Measurements from ENCODE around the gene LUC7L.
A peak's percentile ranks its signal among the peaks of the same experiment; 100 is the strongest.
"Not testable (repeated sequence)": the region's sequence is repeated elsewhere in the genome, so short reads cannot be mapped to it uniquely, and the experiment has no call there.

The LUC7L gene

DNA sequence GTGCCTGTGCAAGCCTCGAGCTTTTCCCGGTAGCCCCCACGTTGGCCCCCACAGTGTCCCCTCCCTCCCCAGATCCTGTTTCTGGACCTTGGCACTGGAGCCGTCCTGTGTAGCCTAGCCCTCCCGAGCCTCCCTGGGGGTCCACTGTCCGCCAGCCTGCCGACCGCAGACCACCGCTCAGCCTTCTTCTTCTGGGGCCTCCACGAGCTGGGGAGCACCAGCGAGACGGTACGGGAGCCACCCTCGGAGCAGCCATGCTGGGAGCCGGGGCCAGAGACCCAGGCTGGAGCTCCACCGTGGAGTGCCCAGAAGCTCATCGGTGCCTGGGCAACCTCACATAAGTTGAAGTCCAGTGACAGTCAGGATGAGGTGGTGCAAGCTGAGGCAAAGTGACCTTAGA lies 34.7 kb upstream of the LUC7L start:
- no peak for DNase-seq (ENCODE audit: low read depth)

DNA sequence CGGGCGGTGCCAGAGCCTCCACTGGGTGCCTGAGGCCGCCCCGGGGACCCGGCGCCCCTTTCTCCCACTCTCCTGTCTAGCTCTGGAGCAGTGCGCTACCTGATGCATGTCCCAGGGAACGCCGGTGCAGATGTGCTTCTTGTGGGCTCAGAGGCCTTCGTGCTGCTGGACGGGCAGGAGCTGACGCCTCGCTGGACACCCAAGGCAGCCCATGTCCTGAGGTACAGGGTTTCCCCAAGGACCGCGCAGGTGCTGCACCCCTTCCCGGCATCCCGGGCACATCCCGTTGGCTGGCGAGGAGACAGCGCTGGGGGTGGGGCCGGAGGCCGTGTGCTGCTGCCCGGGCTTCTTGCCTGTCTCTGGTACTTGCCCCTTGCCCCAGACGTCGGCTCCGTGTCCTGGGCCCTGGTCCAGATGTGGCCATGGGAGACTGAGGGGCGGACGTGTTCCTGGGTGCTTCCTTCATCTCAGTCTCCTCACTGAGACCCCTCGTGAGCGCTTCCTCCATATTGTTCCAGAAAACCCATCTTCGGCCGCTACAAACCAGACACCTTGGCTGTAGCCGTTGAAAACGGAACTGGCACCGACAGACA lies 34.0 kb upstream of the LUC7L start:
- DNase-seq (ENCODE audit: low read depth) = no peak

DNA sequence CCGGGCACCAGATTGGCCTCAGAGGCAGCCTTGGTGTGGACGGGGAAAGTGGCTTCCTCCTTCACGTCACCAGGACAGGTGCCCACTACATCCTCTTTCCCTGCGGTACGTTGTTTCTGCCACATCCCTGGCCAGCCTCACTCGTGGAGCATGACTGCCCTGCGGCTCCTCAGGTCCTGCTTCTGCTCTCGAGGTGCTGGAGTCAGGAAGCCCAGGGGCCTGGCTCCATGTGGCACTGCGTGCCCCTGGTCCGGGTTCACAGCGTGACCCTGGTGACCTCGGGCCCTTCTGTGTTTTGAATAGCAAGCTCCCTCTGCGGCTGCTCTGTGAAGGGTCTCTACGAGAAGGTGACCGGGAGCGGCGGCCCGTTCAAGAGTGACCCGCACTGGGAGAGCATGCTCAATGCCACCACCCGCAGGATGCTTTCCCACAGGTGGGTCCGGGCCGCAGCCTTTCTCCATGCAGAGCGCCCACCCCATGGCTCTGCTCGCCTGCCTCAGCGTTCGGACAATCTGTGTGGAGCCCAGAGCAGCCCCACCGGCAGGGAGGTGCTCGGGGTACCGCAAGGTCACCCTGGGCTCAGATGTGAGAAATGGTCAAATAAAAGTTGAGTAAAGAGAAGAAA lies 33.0 kb upstream of the LUC7L start:
- DNase-seq (ENCODE audit: low read depth) = no peak

DNA sequence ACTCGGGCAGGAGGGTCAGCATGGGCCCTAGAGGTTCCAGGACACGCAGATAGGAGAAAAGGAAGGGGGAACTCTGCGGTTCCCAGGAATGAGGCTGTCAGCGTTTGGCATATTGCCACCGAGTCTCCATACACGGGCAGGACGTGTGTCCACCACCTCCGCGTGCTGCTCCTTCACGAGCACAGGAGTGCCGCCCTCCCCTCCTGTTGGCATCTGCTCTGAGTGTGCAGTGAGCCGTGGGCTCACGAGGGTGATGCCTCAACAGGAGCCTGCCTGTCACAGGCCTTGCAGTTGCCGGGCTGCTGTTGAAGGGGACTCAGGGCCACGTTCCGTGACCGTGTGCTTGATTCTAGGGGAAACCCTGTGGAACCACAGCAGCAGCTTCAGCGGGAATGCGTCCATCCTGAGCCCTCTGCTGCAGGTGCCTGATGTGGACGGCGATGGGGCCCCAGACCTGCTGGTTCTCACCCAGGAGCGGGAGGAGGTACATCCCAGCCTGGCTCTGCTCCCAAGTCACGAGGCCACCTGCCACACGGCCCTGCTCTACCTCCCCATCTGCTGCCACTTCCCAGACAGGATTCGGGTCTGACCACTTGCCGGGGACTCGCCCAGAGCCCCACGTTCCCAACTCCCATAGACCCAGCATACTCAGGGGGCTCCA lies 31.9 kb upstream of the LUC7L start:
- DNase-seq (ENCODE audit: low read depth) = no peak

DNA sequence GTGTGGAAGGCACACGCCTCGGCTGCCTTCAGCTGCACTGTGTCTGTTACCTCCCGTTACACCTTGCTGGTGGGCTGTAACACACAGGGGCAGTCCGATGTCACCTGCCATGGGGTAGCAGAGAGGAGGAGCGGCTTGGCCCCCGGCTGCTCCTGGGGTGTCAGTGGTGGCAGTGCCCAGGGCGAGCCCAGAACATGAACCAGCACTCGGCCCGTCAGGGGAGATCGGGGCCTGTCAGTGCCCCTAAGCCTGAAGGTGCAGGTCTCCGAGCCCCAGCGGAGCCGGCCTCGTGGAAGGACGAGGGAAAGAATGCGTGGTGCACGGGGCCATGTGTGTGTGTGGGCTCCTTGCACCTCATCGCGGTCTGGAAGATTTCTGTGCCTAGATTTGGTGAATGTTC lies 31.1 kb upstream of the LUC7L start:
- no peak for DNase-seq (ENCODE audit: low read depth)

DNA sequence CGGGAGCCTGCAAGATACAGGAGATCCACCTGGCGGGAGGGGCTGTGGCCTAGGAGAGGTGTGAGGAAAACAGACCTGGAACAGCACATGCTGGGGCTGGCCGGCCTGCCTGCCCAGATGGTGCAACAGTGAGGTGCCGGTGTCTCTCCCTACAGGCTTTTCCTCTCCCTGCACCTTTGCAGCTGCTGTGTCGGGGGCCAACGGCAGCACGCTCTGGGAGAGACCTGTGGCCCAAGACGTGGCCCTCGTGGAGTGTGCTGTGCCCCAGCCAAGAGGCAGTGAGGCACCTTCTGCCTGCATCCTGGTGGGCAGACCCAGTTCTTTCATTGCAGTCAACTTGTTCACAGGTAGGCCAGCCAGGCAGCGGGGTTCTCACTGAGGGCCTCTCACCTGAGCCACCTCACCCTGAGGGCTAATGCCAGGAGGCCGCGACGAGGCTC lies 30.6 kb upstream of the LUC7L start:
- DNase-seq (ENCODE audit: low read depth) = no peak

DNA sequence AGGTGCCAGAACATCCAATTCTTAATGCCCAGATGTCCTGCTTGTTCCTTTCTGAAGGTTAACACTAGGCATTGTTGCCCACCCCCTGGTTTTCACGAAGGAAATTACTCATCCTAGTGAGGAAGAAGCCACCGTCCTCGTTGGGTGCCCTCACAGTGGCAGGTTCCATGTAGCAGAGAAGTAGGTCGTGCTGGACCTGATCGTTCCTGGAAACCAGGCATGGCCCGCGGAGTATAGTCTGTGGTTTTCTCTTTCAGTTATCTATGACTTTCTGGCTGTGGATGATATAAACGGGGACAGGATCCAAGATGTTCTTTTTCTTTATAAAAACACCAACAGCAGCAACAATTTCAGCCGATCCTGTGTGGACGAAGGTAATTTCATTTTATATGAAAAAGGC lies 30.0 kb upstream of the LUC7L start:
- no peak for DNase-seq (ENCODE audit: low read depth)

DNA sequence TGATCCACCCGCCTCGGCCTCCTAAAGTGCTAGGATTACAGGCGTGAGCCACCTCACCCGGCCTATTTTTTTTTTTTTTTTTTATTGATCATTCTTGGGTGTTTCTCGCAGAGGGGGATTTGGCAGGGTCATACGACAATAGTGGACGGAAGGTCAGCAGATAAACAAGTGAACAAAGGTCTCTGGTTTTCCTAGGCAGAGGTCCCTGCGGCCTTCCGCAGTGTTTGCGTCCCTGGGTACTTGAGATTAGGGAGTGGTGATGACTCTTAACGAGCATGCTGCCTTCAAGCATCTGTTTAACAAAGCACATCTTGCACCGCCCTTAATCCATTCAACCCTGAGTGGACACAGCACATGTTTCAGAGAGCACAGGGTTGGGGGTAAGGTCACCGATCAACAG lies 28.8 kb upstream of the LUC7L start:
- not testable (repeated sequence) for DNase-seq (ENCODE audit: low read depth)

DNA sequence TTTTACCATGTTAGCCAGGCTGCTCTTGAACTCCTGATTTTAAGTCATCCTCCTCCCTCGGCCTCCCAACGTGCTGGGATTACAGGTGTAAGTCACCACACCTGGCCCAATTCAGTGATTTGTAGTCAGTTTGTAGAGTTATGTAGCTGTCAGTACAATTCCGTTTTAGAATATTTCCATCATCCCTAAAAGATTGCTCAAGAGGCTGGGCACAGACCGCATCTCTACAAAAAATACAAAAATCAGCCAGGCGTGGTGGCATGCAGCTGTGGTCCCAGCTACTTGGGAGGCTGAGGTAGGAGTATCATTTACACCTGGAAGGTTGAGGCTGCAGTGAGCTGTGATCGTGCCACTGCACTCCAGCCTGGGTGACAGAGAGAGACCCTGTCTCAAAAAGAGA lies 25.9 kb upstream of the LUC7L start:
- no peak for DNase-seq (ENCODE audit: low read depth)

DNA sequence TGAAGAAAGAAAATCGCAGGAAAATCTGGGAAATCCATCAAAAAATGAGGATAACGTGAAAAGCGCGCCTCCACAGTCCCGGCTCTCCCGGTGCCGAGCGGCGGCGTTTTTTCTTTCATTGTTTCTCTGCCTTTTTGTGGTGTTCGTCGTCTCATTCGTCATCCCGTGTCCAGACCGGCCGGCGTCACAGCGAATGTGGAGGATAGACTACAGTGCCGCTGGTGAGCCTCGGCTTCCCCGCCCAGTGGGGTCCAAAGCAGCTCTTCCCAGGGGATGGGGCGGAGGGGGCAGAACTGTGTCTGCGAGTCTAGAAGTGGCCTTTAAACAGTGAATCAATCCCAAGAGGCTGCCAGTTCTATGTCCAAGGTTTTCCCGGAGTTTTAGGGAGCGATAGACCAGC lies 25.2 kb upstream of the LUC7L start:
- DNase-seq (ENCODE audit: low read depth) = no peak

DNA sequence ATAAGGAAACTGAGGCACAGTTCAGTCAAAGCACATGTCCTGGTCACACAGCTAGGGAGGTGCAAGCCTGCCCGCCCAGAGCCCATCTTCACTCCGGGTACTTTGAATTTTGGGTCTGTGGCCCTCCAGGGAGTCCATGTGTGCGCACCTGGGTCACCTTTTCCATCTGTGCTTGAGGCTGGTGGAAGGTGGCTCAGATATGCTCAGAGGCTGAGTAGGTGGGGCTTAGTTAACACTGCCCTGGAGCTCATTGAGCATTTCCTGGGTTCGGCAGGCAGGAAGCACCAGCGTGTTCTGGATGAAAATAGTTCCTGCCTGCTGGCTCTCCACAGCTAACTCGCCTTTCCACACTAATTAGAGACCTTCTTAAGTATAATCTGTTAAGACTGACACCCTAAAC lies 24.6 kb upstream of the LUC7L start:
- DNase-seq (ENCODE audit: low read depth) = no peak

DNA sequence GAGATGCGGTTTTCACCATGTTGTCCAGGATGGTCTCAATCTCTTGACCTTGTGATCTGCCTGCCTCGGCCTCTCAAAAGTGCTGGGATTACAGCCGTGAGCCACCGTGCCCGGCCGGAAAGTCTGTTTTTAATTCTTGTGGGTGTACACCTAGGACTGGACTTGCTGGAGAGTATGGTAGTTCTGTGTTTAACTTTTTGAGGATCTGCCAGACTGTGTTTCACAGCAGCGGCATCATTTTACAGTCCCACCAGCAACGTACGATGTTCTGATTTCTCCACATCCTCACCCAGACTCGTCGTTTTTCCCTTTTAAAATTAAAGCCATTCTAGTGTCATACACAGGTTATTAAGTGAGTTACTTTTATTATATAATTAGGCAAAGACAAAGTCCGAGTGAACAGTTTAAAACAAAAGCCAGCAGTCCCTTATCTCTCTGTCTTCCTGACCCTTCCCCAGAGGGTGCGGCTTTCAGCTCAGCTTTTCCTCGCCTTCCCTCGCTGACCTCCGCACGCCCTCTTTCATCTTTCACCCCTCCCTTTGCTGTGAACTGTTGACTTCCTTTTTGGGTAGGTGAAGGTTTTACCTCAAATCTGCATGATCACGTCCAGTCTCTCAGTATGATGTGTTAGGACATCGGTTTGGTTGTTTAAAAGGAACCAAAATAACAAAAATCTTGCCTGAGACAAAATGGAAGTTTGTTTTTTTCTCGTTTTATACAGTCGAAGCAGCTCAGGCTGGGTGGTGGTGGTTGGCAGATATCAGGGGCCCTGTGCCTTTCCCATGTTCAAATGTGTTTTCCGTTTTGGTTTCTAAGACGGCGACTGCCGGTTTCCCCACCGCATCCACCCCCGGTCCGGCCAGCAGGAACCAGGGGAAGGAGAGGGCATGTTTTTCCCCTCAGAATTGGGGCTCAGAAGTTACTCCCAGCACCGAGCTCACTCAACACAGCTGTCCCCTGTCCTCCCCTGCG lies 23.4 kb upstream of the LUC7L start:
- DNase-seq (ENCODE audit: low read depth) = no peak

DNA sequence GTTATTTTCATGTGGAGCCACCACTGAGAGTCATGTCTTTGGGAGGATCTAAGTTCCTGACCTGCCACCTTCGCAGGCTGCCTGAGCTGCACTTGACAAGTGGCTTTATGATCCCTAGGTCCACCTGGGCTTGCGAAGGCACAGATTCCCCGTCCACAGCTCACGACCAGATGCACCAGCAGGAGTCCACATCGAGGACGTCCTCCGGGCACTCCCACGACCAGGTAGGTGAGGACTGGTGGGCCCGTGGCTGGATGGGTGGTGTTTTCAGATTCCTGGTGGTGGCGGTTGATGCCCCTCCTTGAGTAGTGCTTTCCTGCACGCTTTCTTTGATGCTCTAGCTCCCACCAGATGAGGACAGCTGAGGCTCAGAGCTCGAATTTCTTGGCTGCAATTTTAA lies 20.2 kb upstream of the LUC7L start:
- DNase-seq (ENCODE audit: low read depth) = no peak

DNA sequence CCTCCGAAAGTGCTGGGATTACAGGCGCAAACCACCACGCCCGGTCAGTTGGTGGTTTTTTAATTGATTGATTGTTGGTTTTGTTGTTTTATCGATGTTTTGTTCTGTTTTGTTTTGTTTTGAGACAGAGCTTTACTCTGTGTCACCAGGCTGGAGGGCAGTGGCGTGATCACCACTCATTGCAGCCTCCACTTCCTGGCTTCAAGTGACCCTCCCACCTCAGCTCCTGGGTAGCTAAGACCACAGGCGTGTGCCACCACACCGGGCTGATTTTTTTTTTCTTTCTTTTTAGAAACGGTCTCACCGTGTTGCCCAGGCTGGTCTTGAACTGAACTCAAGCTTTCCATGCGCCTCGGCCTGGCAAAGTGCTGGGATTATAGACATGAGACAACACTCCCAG lies 17.8 kb upstream of the LUC7L start:
- no peak for DNase-seq (ENCODE audit: low read depth)

DNA sequence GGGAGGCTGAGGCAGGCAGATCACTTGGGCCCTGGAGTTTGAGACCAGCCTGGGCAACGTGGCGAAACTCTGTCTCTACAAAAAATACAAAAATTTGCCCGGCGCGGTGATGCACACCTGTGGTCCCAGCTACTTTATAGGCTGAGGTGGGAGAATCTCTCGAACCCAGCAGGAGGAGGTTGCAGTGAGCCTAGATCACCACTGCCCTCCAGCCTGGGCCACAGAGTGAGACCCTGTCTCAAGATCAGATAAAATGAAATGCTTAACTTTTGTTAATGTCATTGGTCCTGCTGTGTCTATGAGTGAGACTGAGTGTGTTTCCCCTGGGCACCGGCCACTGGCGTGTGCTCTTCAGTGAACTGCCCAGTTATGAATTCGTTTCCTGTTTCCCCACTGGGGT lies 15.9 kb upstream of the LUC7L start:
- no peak for DNase-seq (ENCODE audit: low read depth)

DNA sequence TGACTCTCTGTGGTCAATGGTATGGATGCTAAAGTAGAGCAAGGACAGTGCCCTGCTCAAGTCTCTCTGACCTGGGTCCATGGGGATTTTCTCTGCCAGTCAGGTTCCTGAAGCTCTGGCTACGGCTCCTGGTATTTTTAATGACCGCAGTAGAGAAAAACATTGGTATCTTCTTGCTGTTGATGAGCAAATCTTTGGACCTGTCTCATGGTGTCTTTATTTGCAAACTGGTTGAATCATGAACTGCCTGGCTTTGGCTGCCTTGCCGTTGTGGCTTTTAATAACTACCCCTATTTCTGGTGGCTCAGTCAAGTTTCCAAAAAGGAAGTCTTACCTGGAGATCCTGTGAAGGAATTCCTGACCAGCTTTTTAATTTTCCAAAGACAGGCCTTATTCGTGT lies 14.1 kb upstream of the LUC7L start:
- no peak for DNase-seq (ENCODE audit: low read depth)

DNA sequence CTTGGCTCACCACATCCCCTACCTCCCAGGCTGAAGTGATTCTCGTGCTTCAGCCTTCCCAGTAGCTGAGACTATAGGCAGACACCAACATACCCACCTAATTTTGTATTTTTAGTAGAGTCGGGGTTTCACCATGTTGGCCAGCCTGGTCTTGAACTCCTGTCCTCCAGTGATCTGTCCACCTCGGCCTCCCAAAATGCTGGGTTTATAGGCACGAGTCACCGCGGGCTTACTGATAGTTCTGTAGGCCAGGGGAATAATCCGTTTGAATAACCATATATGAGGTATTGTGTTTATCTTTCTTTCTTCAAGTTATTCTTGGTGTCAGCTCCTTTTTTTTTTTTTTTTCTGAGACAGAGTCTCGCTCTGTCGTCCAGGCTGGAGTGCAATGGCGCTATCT lies 13.0 kb upstream of the LUC7L start:
- DNase-seq (ENCODE audit: low read depth) = no peak

DNA sequence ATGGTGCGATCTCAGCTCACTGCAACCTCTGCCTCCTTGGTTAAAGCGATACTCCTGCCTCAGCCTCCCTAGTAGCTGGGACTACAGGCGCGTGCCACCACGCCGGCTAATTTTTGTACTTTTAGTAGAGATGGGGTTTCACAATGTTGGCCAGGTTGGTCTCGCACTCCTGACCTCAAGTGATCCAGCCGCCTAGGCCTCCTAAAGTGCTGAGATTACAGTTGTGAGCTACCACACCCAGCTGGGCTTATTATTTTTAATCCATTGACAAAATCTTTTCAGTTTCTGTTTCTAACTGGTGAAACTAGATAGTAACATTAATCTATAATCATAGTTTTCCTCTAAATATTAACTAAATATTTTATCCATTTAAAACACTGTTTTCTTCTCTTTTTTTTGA lies 11.3 kb upstream of the LUC7L start:
- no peak for DNase-seq (ENCODE audit: low read depth)

DNA sequence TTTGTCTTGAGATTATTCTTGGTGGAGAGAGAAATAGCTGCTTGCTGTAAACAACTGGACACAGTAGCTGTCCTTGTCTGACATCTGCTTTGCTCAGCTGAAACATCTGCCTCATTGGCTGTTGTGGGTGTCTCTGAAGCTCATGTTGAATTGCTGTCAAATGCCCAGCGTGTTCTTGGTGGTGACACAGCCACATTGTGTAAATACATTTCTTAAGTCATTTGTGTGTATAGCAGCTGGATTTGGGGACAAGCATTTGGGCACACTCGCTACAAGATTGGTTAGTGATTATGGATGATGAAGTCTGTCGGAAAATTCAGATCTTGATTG lies 10.7 kb upstream of the LUC7L start:
- DNase-seq (ENCODE audit: low read depth) = no peak

DNA sequence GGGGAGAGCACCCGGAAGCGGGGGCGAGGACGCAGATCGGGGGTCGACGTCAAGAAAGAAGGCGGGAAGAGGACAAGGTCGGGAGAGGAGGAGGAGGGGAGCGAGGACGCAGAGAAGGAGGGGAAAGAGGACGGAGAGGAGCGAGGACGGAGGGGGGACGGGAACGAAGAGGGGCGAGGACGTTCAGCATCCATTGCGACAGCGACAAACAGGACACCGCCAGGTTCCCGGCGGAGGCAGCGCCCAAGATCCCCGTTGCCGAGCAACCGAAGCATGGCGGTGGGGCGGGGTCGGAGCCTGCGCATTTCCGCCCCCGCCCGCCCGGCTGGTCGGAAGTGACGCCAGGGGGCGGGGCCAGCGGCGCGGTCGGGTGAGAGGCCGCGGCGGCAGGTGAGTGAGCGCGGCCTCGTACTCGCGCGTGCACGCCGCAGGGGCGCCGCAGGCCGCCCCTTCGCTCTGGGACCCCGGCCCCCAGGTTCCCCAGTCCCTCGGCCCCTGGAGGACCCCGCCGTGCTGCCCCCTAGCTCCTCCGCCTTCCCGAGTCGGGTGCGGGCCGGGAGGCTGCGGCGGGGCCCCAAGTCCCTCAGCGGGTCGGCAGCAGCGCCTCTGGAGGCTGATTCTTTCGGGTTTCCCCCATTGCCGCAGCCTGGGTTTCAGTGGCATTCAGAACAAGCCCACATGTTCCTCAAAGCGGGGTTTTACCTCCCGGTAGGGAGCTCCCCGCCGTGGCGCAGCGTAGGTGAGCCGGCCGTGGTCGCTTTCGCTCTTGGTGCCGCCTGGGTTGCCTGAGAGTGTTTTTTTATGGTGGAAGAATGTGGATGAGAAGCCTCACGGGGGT lies 5.4 kb upstream of the LUC7L start, which contains the start of gene FAM234A:
Gene FAM234A (plus strand): TSS at position 354 of the 838 bp plus-strand sequence. CDS start 19,593 bp downstream, outside the sequence.
- DNase-seq (ENCODE audit: low read depth) = peak; percentile 80

DNA sequence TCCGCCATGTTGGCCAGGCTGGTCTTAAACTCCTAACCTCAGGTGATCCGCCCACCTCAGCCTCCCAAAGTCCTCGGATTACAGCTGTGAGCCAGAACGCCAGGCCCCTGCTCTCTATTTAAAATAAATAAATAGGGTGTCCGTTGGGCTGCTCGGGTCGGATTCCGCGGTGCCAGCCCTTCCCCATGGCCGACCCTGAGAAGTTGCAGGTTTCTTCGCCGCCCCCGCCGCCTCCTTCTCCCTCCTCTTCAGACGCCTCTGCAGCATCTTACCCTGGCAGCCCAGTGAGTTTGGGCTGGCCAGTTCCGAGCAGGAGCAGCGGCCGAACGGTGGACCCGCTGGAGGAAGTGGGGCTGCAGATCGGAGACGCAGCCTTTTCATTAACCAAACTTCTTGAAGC lies 1.7 kb upstream of the LUC7L start:
- DNase-seq (ENCODE audit: low read depth) = no peak

DNA sequence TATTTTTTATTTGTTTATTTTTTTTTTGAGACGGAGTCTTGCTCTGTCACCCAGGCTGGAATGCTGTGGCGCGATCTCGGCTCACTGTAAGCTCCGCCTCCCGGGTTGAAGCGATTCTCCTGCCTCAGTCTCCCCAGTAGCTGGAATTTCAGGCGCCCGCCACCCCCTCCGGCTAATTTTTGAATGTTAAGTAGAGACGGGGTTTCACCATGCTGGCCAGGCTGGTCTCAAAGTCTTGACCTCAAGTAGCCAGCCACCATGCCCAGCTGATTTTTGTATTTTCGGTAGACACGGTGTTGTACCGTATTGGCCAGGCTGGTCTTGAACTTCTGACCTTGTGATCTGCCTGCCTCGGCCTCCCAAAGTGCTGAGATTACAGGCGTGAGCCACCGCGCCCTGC lies 1.1 kb upstream of the LUC7L start:
- DNase-seq (ENCODE audit: low read depth) = not testable (repeated sequence)
